ENCODE measurements around the gene SHOC2.

DNA sequence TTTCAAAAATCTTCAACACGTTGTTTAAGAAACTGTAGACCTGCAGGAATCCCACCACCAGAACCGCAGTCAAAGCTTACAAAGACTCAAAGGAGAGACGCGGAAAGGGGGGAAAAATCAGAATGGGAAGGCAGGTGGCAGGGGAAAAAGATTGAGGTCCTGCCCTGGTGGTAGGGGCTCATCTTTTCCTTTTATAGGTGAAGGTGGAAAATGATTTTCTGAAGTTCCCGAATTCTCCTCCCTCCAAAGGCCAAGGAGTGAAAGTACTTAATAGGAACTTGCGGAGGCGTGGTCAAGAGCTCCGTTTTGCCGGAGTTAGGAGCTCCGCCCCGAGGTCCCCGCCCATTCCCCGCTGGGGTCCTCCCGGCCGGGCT is 1.1 kb upstream of the SHOC2 start:
- TF ChIP-seq CEBPB (IDR thresholded peaks at IDR 0.05; ENCODE audit: borderline replicate concordance, low read depth, low read length) (no peak), TEAD2 (CRISPR knock-in tag; IDR thresholded peaks at IDR 0.05) (no peak), POLR2AphosphoS5 (IDR thresholded peaks at IDR 0.05; ENCODE audit: low read depth, low read length) (no peak)
